Stimulated activated CD8-positive, alpha-beta memory T cell treated with anti-CD3 and anti-CD28 coated beads, Interleukin-12 subunit alpha, Interleukin-12 subunit beta, amount 100 ng/mL, for 24 hours (primary cell): ENCODE data around the gene ZBTB39.
A peak's percentile ranks its signal among the peaks of the same experiment; 100 is the strongest.
"Not testable (repeated sequence)": the region's sequence is repeated elsewhere in the genome, so short reads cannot be mapped to it uniquely, and the experiment has no call there.

Experiments used
- DNase-seq: peaks from one replicate; pipeline ENCODE4 v3.0.0-alpha.2; 2020; ENCODE audit errors: extremely low read depth

ZBTB39 gene

GRCh38 chr12:57001448-57001906 is 4.9 kb downstream of the ZBTB39 start:
- DNase-seq, result peak; percentile 50

DNA sequence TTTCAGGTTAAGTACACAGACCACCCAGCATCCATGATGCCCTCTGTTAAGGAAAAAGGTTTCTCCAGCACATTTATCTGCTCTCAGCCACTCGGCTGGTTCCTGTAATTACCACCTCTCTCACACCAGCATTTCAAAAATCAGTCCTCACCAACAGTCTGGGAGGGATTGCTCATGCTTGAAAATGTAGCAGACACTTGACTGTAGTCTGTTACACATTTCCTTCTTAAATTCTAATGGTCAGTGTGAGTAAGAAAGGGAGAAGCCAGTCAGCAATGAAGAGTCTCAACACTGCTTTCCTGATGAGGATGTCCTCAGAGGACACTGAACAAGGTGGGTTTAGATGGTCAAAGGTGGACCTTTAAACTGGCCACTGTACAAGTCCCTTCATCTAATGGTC is 6.0 kb downstream of the ZBTB39 start:
- no peak for DNase-seq

- DNase-seq, result no peak
Measured at GRCh38 chr12:56999456-56999855, 6.9 kb downstream of the ZBTB39 start.

- no peak for DNase-seq
Measured at GRCh38 chr12:56998981-56999380, 7.4 kb downstream of the ZBTB39 start.

DNA sequence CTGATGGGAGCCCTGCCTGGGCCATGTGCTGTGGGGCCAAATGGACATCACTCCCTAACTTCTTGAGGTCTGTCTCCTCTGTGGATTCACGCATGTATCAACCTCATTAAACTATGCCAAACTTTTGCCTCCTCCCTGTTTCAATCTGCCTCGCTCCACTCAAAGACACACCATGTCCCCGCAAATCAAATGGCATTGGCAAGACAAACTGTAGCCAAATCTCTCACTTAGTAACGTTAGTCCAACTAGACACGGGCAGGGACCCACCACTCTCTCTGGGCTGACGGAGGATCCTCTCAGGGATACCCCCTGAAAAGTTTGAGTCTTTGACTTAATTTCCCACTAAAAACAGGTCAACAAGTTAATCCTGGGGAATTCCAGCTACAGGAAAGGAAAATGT is 8.0 kb downstream of the ZBTB39 start:
- no peak for DNase-seq

DNA sequence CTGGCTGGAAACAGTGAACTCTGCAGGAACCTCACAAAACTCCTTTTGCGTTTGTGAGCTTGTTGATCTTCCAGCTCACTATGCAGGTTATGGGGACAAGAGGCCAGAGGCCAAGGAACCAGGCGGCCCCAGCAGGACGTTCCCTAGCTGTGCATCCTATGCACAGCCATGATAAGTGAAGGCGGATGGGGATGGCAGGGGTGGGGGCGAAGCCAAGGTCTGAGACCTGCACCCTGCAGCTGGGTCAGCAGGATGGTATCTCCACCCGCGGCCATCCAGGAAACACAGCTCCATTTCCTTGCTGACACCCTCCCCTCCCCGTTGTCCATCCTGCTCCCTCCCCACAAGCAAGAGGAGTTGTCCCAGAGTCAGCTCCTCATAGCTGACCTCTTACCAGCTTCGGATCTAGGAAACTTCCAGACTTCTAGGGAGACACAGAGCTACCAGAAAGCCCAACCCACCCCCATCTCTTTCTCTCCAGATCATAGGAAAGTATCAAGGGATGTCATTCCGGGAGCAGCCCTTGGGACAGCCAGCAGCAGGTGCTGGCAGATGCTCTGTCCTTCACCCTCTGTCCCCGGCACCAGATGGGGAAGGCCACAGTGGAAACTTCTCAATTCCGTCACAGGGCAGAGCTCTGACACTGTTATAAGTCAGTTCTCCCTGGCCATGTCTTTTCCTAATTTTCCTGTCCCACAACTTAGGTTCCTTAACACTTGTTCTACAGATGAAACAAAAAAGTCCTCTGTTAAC is 9.4 kb downstream of the ZBTB39 start:
- DNase-seq, result no peak

GRCh38 chr12:56995930-56996496 is 10.3 kb downstream of the ZBTB39 start:
- DNase-seq, result no peak

DNA sequence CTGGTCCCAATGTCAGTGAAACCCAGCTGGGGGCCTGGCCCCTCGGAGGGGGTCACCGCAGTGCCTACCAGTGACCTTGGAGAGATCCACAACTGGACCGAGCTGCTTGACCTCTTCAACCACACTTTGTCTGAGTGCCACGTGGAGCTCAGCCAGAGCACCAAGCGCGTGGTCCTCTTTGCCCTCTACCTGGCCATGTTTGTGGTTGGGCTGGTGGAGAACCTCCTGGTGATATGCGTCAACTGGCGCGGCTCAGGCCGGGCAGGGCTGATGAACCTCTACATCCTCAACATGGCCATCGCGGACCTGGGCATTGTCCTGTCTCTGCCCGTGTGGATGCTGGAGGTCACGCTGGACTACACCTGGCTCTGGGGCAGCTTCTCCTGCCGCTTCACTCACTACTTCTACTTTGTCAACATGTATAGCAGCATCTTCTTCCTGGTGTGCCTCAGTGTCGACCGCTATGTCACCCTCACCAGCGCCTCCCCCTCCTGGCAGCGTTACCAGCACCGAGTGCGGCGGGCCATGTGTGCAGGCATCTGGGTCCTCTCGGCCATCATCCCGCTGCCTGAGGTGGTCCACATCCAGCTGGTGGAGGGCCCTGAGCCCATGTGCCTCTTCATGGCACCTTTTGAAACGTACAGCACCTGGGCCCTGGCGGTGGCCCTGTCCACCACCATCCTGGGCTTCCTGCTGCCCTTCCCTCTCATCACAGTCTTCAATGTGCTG is 11.0 kb downstream of the ZBTB39 start:
- DNase-seq, result no peak

GRCh38 chr12:56994231-56994746 is 12.1 kb downstream of the ZBTB39 start:
- DNase-seq, result no peak

- no peak for DNase-seq
Measured at GRCh38 chr12:56993346-56993745, 13.0 kb downstream of the ZBTB39 start.

GRCh38 chr12:56991319-56992246 is 14.8 kb downstream of the ZBTB39 start:
- no peak for DNase-seq

GRCh38 chr12:56990648-56991318 is 15.6 kb downstream of the ZBTB39 start:
- DNase-seq, result no peak

DNA sequence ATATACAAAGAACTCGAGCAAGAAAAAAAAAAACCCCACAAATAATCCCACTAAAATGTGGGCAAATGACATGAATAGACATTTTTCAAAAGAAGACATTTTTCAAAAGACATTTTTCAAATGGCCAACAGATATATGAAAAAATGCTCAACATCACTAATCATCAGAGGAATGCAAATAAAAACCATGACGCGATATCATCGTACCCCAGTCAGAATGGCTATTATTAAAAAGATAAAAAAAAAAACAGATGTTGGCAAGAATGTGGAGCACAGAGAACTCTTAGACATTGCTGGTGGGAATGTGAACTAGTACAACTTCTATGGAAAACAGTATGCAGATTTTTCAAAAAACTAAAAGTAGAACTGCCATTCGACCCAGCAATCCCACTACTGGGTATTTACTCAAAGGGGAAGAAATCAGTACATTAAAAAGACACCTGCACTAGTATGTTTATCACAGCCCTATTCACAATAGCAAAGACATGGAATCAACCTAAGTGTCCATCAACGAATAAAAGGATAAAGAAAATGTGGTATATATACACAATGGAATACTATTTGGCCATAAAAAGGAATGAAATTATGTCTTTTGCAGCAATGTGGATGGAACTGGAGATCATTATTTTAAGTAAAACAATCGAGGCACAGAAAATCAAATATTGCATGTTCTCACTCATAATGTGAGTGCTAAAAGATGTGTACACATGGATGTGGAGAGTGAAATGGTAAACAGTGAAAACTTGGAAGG is 16.3 kb downstream of the ZBTB39 start:
- DNase-seq, result no peak

DNA sequence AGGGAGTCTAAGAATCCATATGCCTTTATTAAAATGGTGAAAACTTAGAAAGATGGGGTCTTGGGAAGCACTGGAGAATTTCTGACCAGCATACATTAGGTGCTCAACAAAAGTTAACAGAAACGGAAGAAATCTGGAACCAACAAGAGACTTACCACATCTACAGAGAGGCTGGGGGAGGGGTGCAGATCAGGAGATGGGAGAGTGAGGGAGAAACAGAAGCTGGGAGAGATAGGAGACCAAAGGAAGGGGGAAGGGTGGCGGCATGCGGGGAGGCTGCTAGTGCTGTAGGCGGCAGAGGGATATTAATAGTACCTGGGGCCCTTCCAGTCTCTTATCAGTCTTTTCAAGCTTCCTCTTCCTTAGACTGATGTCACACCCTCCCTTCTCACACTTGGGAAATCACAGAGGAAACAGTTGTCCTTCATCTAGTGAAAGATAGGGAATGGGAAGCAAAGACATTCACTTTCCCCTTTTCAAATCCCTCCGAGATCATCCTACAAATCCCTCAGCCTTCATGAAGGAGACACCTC is 18.1 kb downstream of the ZBTB39 start:
- DNase-seq, result no peak

DNA sequence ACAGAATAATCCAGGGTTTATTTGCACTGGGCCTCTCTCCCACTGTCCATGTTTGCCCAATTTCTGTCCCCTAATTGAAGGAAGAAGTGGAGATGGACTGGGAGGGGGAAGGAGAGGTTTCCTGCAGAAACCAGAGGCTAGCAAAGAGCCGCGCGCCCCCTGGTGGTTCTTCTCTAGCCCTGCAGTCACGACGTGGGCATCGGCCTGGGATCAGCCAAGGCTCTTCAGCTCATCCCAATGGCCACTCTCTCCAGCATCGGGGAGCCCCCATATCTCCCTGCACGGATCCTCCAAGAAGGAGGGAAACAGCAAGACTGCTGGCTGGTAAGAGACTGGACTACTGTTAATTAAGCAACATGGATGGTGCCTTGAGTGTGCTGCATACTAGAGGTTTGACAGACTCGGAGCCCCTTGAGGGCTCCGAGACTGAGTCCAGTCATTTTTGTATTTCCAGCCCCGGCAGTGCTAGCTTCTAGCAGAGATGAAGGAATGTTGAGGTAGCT is 18.7 kb downstream of the ZBTB39 start:
- DNase-seq, result no peak

DNA sequence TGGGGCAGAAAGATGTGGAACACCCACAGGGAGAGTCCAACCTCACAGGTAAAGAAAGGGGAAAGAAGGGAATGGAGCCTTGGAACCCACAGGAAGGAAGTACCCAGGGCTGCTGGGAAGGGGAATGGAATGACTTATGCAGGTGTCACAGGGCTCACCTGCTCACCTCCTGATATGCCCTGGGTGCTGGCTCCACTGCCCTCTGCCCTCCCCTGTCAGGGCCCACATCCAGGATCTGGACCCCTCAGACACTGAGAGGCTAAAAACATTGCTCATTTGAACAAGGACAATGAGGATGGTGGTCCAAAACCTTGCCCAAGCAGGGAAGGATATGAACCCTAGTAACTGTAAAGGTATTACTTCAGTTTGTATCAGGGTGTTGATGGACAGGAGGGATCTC is 19.3 kb downstream of the ZBTB39 start:
- no peak for DNase-seq

DNA sequence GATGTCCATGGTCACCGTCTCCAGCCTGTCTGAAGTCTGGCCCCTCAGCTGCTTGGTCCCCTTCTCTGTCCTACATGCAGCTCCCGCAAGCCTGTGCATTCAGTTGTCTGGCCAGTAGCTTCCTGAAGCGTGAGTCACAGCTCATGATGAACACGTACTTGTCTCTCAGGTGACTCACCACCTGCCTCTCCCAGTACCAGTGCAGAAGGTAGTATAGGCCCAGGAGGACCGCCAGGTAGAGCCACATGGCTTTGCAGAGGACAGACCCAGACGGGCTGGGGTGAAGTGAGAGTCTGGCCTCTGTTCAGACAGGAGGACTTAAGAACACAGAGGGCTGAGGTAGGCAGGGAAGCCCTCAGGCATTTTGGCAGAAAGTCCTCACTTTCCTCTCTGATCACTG is 20.6 kb downstream of the ZBTB39 start:
- not testable (repeated sequence) for DNase-seq

GRCh38 chr12:56983386-56983785 is 23.0 kb downstream of the ZBTB39 start:
- DNase-seq, result no peak

DNA sequence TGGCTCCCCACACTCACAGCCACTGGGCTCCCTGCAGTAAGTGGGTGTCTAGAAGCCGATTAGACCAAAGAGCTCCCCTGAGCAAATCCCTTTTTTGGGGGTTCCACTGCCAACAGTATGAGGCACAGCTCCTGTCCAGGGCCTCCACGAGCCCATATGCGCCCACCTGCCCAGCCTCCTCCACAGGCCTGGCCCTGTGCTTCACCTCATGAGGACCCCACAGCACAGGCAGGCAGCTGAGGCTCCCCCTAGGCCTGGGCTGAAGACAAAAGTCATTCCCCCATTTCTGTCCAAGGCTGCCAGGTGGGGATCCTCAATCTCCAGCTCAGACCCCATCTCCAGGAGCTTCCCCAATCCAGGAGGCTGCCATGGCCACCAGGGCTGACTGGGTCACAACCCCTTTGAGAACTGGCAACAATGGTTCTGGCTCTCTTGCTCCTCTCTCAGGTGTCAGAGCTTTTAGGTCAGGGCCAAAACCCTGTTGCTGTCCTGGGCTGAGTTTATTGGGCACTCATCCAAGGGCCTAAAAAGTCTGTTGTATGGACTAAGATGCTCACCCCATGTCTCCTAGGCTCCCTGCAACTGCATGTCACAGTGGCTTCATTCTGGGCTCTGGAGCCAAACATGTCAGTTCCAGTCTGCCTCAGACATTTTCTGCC is 23.6 kb downstream of the ZBTB39 start:
- not testable (repeated sequence) for DNase-seq
